DND-41 (cell line): ENCODE measurements around the gene KIRREL3.

ENCODE experiments used
- ATAC-seq: fragments of 200-7000 bp; cut with Tn5 transposase; 3 replicates; pipeline ENCODE4 v1.9.1; 2021; ENCODE audit warnings: low read depth; ENCODE audit not compliant: insufficient read depth
- DNase-seq: peaks from one replicate; pipeline ENCODE4 v3.0.0-alpha.2; 2020
- H2AFZ ChIP-seq: 2 replicates; pipeline ENCODE4 v1.6.0; 2012; ENCODE audit warnings: low read depth, low read length
- H3K27ac ChIP-seq: 2 replicates; pipeline ENCODE4 v1.5.1; 2012; ENCODE audit warnings: low read length, inconsistent platforms
- H3K27me3 ChIP-seq: fragments of 200-600 bp; sonication (generic); 2 replicates; pipeline ENCODE4 v1.6.0; 2012; ENCODE audit warnings: low read length, mild to moderate bottlenecking, inconsistent platforms; ENCODE audit not compliant: insufficient read depth, poor library complexity
- H3K36me3 ChIP-seq: 2 replicates; pipeline ENCODE4 v1.5.1; 2012; ENCODE audit warnings: low read length, inconsistent platforms; ENCODE audit not compliant: insufficient read depth
- H3K4me1 ChIP-seq: 2 replicates; pipeline ENCODE4 v1.5.1; 2012; ENCODE audit warnings: mild to moderate bottlenecking, low read length; ENCODE audit not compliant: insufficient read depth
- H3K4me2 ChIP-seq: 2 replicates; pipeline ENCODE4 v1.6.0; 2012; ENCODE audit warnings: mild to moderate bottlenecking, moderate library complexity, low read length, inconsistent platforms; ENCODE audit not compliant: insufficient read depth
- H3K4me3 ChIP-seq, 2 experiments: fragments of 200-600 bp in 1 of 2; shearing (Covaris generic) in 1 of 2; 2 replicates each; pipeline ENCODE4 v1.5.1; 2012 to 2016; ENCODE audit warnings: inconsistent platforms in 2 of 2, low read length in 2 of 2, mild to moderate bottlenecking in 2 of 2, low read depth in 1 of 2, moderate library complexity in 1 of 2
- H3K79me2 ChIP-seq: 2 replicates; pipeline ENCODE4 v1.6.0; 2012; ENCODE audit warnings: low read length, inconsistent platforms; ENCODE audit not compliant: insufficient read depth
- H3K9ac ChIP-seq: 2 replicates; pipeline ENCODE4 v1.6.0; 2012; ENCODE audit warnings: low read depth, mild to moderate bottlenecking, inconsistent platforms, low read length, moderate library complexity
- H3K9me3 ChIP-seq: 2 replicates; pipeline ENCODE4 v1.5.1; 2012; ENCODE audit warnings: low read length, moderate library complexity, mild to moderate bottlenecking, inconsistent platforms; ENCODE audit not compliant: insufficient read depth, severe bottlenecking
- H4K20me1 ChIP-seq: 2 replicates; pipeline ENCODE4 v1.6.0; 2012; ENCODE audit warnings: low read length; ENCODE audit not compliant: insufficient read depth
- EZH2 ChIP-seq: IDR thresholded peaks from 3 replicates; pipeline ENCODE4 v1.6.1; 2012; ENCODE audit warnings: borderline replicate concordance, low read depth, mild to moderate bottlenecking, moderate library complexity, low read length, inconsistent platforms; ENCODE audit not compliant: severe bottlenecking
- TF ChIP-seq, protein P1 (sequence below): IDR thresholded peaks from 2 replicates; pipeline ENCODE4 v1.5.1; 2012; ENCODE audit warnings: borderline replicate concordance, low read length, moderate library complexity, mild to moderate bottlenecking; ENCODE audit not compliant: poor library complexity, severe bottlenecking; ENCODE audit errors: extremely low read depth

KIRREL3 gene

DNA sequence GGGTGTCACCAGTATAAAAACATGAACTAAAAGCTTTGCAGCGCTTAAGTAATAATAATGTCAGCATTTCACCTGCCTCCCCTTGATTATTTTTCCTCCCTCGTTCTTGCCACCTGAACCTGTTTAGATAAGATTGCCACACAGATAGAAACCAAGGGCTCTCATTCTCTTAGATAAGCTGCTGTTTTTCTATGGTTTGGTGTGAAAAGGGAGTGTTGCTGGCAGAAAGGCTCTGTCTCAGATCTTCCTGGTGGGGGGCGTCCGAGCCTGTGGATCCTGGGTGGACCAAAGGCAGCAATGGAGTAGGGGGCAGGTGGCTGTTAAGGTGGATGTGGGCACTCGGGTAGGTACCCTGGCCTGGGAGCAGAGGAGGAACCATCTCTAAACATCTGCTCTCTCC lies 497.6 kb downstream of the KIRREL3 start:
- no peaks in the 10 kb centered on the region for H3K4me1 ChIP-seq
- no peak for DNase-seq
- H4K20me1 ChIP-seq, result no peaks in the 10 kb centered on the region
- TF ChIP-seq EZH2, result no peak
- TF ChIP-seq, protein P1, sequence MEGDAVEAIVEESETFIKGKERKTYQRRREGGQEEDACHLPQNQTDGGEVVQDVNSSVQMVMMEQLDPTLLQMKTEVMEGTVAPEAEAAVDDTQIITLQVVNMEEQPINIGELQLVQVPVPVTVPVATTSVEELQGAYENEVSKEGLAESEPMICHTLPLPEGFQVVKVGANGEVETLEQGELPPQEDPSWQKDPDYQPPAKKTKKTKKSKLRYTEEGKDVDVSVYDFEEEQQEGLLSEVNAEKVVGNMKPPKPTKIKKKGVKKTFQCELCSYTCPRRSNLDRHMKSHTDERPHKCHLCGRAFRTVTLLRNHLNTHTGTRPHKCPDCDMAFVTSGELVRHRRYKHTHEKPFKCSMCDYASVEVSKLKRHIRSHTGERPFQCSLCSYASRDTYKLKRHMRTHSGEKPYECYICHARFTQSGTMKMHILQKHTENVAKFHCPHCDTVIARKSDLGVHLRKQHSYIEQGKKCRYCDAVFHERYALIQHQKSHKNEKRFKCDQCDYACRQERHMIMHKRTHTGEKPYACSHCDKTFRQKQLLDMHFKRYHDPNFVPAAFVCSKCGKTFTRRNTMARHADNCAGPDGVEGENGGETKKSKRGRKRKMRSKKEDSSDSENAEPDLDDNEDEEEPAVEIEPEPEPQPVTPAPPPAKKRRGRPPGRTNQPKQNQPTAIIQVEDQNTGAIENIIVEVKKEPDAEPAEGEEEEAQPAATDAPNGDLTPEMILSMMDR, result no peak
- no peak for ATAC-seq
- no peaks in the 10 kb centered on the region for H3K36me3 ChIP-seq
- H3K4me3 ChIP-seq, result no peak overlapping the region
- no peak overlapping the region for H3K4me2 ChIP-seq
- no peak overlapping the region for H3K27ac ChIP-seq
- no peak overlapping the region for H3K9ac ChIP-seq
- no peaks in the 10 kb centered on the region for H3K79me2 ChIP-seq
- H3K27me3 ChIP-seq, result peaks cover 31% of the 10 kb centered on the region
- no peak overlapping the region for H2AFZ ChIP-seq
- H3K9me3 ChIP-seq, result no peaks in the 10 kb centered on the region

DNA sequence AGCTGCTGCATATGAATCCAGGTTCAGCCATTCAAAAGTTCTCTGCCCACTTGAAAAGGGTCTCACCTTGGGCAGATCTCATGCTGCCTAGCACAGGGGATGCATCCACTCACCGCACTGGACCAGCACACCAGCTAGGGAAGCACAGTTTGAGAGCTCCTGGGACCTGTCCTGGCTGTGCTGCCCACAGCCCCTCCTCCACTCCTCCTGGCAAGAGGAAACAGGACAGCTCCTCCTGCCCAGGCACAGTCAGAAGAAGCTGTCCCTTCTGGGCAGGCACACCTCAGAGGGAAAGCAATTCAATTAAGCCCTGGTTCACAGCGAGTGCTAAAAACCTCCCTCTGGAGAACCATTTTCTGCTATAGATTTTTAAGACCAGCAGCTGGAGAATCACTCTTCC lies 498.4 kb downstream of the KIRREL3 start:
- TF ChIP-seq, protein P1, result no peak
- TF ChIP-seq EZH2, result no peak
- H4K20me1 ChIP-seq, result no peaks in the 10 kb centered on the region
- H3K27me3 ChIP-seq, result peaks cover 30% of the 10 kb centered on the region
- no peaks in the 10 kb centered on the region for H3K36me3 ChIP-seq
- no peak overlapping the region for H3K4me3 ChIP-seq
- ATAC-seq (no peak), DNase-seq (no peak)
- H3K9me3 ChIP-seq, result no peaks in the 10 kb centered on the region
- no peak overlapping the region for H3K9ac ChIP-seq
- H3K4me1 ChIP-seq, result no peaks in the 10 kb centered on the region
- H3K4me2 ChIP-seq, result no peak overlapping the region
- no peaks in the 10 kb centered on the region for H3K79me2 ChIP-seq
- H2AFZ ChIP-seq, result no peak overlapping the region
- no peak overlapping the region for H3K27ac ChIP-seq

DNA sequence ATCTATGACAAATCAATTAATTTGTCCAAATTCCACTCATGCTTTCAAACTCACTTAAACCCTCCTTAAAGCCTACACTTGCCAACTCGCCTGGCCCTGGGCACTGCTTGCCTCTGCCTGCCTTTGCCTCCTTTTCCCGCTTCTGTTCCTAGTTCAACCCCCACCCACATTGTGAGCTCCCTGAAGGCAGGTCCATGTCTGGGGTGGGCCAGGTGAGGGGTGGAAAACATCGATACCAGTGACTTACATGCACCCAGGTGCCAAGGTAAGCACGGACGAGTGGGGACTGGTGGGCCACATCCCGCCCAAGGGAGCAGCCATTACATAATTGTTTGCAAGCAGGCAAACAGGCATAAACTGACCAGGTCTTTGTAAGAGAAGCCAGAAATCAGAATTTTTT lies 498.9 kb downstream of the KIRREL3 start:
- ATAC-seq (no peak), DNase-seq (no peak)
- no peaks in the 10 kb centered on the region for H3K79me2 ChIP-seq
- no peaks in the 10 kb centered on the region for H4K20me1 ChIP-seq
- TF ChIP-seq, protein P1, result no peak
- no peak for TF ChIP-seq EZH2
- no peaks in the 10 kb centered on the region for H3K4me1 ChIP-seq
- no peak overlapping the region for H2AFZ ChIP-seq
- no peak overlapping the region for H3K4me2 ChIP-seq
- H3K27me3 ChIP-seq, result peaks cover 31% of the 10 kb centered on the region
- no peaks in the 10 kb centered on the region for H3K9me3 ChIP-seq
- no peak overlapping the region for H3K27ac ChIP-seq
- H3K4me3 ChIP-seq, result no peak overlapping the region
- H3K36me3 ChIP-seq, result no peaks in the 10 kb centered on the region
- no peak overlapping the region for H3K9ac ChIP-seq

DNA sequence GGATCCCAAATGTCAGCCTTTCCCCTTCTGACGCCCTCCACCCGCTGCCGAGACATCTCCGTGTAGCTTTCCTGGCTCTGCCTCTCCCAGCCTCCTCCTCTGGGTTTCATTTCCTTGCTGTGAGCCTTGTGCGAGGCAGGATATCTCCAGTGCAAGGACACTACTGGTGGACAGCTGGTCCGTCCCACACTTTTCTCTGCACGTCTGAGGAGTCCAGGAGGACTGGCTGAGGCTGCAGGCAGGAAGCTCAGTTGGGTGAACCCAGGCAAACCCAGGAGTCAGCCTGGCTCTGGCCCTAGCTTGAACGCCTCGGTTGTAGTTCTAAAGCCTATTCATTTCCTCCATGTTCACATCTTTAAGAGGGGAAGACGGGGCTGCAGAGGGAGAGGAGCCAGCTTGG lies 499.6 kb downstream of the KIRREL3 start:
- Histone ChIP-seq H3K4me2 (no peak overlapping the region), H3K27me3 (peaks cover 35% of the 10 kb centered on the region), H3K27ac (no peak overlapping the region), H2AFZ (no peak overlapping the region), H3K79me2 (no peaks in the 10 kb centered on the region), H3K4me3 (no peak overlapping the region), H3K9ac (no peak overlapping the region), H3K9me3 (no peaks in the 10 kb centered on the region), H3K36me3 (no peaks in the 10 kb centered on the region), H4K20me1 (no peaks in the 10 kb centered on the region), H3K4me1 (no peaks in the 10 kb centered on the region)
- ATAC-seq (no peak), DNase-seq (no peak)
- TF ChIP-seq EZH2, result no peak
- TF ChIP-seq, protein P1, result no peak
